A549 (cell line): ENCODE measurements around the gene RBKS. TPM values are rescaled to one million over a fixed set of nuclear protein-coding genes. Genes with fewer than 3 reads are reported as not detected.

Experiments
- ATAC-seq, 2 experiments: fragments of 200-7000 bp in 1 of 2; fragments of >200 bp in 1 of 2; cut with Nextera tagmentation in 1 of 2; cut with Tn5 transposase in 1 of 2; 3 replicates each; pipeline versions ENCODE4 v1.8.0 to v1.9.1; 2018 to 2020; ENCODE audit warnings: mild to moderate bottlenecking in 1 of 2, moderate library complexity in 1 of 2
- CTCF ChIA-PET: fragments of 300-600 bp; sonication (Branson Sonifier 250); formaldehyde crosslinking; extraction: SDS; loops from one replicate; lab custom pipeline; 2021; ENCODE audit warnings: antibody characterized with exemption, inconsistent platforms; lab: Yijun Ruan, JAX
- POLR2A ChIA-PET: fragments of 350-600 bp; formaldehyde crosslinking; extraction: SDS; loops from one replicate; lab custom pipeline; 2021; ENCODE audit warnings: antibody characterized with exemption, inconsistent platforms; lab: Yijun Ruan, JAX
- DNase-seq, 2 experiments: peaks; one replicate each; pipeline versions ENCODE4 v3.0.0 to v3.0.0-alpha.2; 2011 to 2016; ENCODE audit warnings: low read depth in 1 of 2, low spot score in 1 of 2
- FAIRE-seq: peaks from 2 replicates; lab custom pipeline; 2011; peaks lifted over from hg19 to GRCh38; lab: Jason Lieb, UNC
- H3K27ac ChIP-seq, 2 experiments: fragments of >200 bp; sonication (Bioruptor Twin); formaldehyde crosslinking; 3 replicates each; pipeline ENCODE4 v1.5.1; 2016 to 2017
- H3K4me1 ChIP-seq: fragments of >200 bp; sonication (Bioruptor Twin); formaldehyde crosslinking; 3 replicates; pipeline ENCODE4 v1.6.1; 2016
- H3K4me2 ChIP-seq: fragments of >200 bp; sonication (Bioruptor Twin); formaldehyde crosslinking; 3 replicates; pipeline ENCODE4 v1.6.1; 2016
- H3K4me3 ChIP-seq: fragments of >200 bp; sonication (Bioruptor Twin); formaldehyde crosslinking; 3 replicates; pipeline ENCODE4 v1.5.1; 2016
- H3K9me3 ChIP-seq: fragments of >200 bp; sonication (Bioruptor Twin); formaldehyde crosslinking; 3 replicates; pipeline ENCODE4 v1.6.1; 2016
- BHLHE40 ChIP-seq: IDR thresholded peaks from 2 replicates; pipeline ENCODE4 v1.6.1; 2012; ENCODE audit warnings: low read depth, low read length, inconsistent platforms
- CBX2 ChIP-seq: fragments of 200-600 bp; sonication (generic); IDR thresholded peaks from 2 replicates; pipeline ENCODE4 v1.6.1; 2016; ENCODE audit warnings: low read depth, mild to moderate bottlenecking, borderline replicate concordance
- CBX8 ChIP-seq: fragments of 200-600 bp; sonication (generic); IDR thresholded peaks from 2 replicates; pipeline ENCODE4 v1.6.1; 2016
- CEBPB ChIP-seq, 2 experiments: fragments of >200 bp in 1 of 2; sonication (Bioruptor Twin) in 1 of 2; formaldehyde crosslinking in 1 of 2; IDR thresholded peaks; 2 replicates each; pipeline ENCODE4 v1.6.1; 2012 to 2016
- CHD2 ChIP-seq: fragments of 150-350 bp; IDR thresholded peaks from 2 replicates; pipeline ENCODE4 v1.6.1; 2014; ENCODE audit warnings: low read length; ENCODE audit not compliant: partially characterized antibody
- EP300 ChIP-seq, 2 experiments: fragments of >200 bp; sonication (Bioruptor Twin); formaldehyde crosslinking; IDR thresholded peaks; 2 replicates in 1 of 2; 3 replicates in 1 of 2; pipeline ENCODE4 v1.6.1; 2016 to 2017
- ESRRA ChIP-seq: fragments of 150-350 bp; IDR thresholded peaks from 2 replicates; pipeline ENCODE4 v1.6.1; 2014; ENCODE audit warnings: mild to moderate bottlenecking, low read length, borderline replicate concordance
- HDAC2 ChIP-seq: fragments of 200-600 bp; sonication (generic); IDR thresholded peaks from 2 replicates; pipeline ENCODE4 v1.6.1; 2016
- HOXA7 ChIP-seq: fragments of 250-450 bp; sonication (Bioruptor Pico); IDR thresholded peaks from 2 replicates; pipeline ENCODE4 v1.5.0; 2020; ENCODE audit warnings: mild to moderate bottlenecking, moderate library complexity
- HOXB13 ChIP-seq: fragments of 250-450 bp; sonication (Bioruptor Pico); IDR thresholded peaks from 2 replicates; pipeline ENCODE4 v1.5.0; 2020; ENCODE audit warnings: low read depth, mild to moderate bottlenecking, moderate library complexity
- JUN ChIP-seq, 2 experiments: fragments of >200 bp; sonication (Bioruptor Twin); formaldehyde crosslinking; IDR thresholded peaks; 2 replicates in 1 of 2; 3 replicates in 1 of 2; pipeline ENCODE4 v1.6.1; 2016 to 2017
- JUNB ChIP-seq: fragments of >200 bp; sonication (Bioruptor Twin); formaldehyde crosslinking; IDR thresholded peaks from 2 replicates; pipeline ENCODE4 v1.6.1; 2016
- KDM5A ChIP-seq: fragments of 200-600 bp; sonication (generic); IDR thresholded peaks from 2 replicates; pipeline ENCODE4 v1.6.1; 2016; ENCODE audit warnings: antibody characterized with exemption, mild to moderate bottlenecking
- MAZ ChIP-seq: fragments of 150-350 bp; IDR thresholded peaks from 2 replicates; pipeline ENCODE4 v1.6.1; 2014; ENCODE audit warnings: antibody characterized with exemption, low read depth, low read length, borderline replicate concordance
- NPAS2 ChIP-seq: fragments of 250-450 bp; sonication (Bioruptor Pico); IDR thresholded peaks from 2 replicates; pipeline ENCODE4 v1.8.0; 2022; ENCODE audit warnings: mild to moderate bottlenecking, moderate library complexity, borderline replicate concordance
- NR3C1 ChIP-seq: fragments of >200 bp; sonication (Bioruptor Twin); formaldehyde crosslinking; IDR thresholded peaks from 3 replicates; pipeline ENCODE4 v1.6.1; 2017
- RAD21 ChIP-seq, 2 experiments: fragments of >200 bp in 1 of 2; sonication (Bioruptor Twin) in 1 of 2; formaldehyde crosslinking in 1 of 2; IDR thresholded peaks in 1 of 2; conservative IDR thresholded peaks in 1 of 2; 2 replicates in 1 of 2; 3 replicates in 1 of 2; pipeline ENCODE4 v1.6.1; 2012 to 2018; ENCODE audit warnings: inconsistent platforms in 1 of 2
- RNF2 ChIP-seq: fragments of 200-600 bp; sonication (generic); IDR thresholded peaks from 2 replicates; pipeline ENCODE4 v1.6.1; 2016; ENCODE audit warnings: low read depth, mild to moderate bottlenecking, antibody characterized with exemption, moderate library complexity, borderline replicate concordance
- TFCP2L1 ChIP-seq: fragments of 250-450 bp; sonication (Bioruptor Pico); IDR thresholded peaks from 2 replicates; pipeline ENCODE4 v1.5.0; 2021; ENCODE audit warnings: mild to moderate bottlenecking
- WGBS: methylation state at CpG from one replicate; pipeline ENCODE4 v1.1.6; 2017; ENCODE audit errors: missing lambda C conversion rate; 5-methylcytosine and 5-hydroxymethylcytosine counted together
- polyA plus RNA-seq, 4 experiments: library from polyadenylated mRNA; depleted of rRNA in 3 of 4; stranded (reverse); fragments of >200 nt; fragmentation: RNase III in 1 of 4; extraction: RNeasy Plus Mini Kit Qiagen cat#74134 plus additional on column Dnase treatment in 1 of 4; gene quantifications; 2 replicates in 3 of 4; 3 replicates in 1 of 4; pipeline ENCODE4 v1.2.3, GENCODE V29; 2011 to 2017
- TF ChIP-seq, protein P1 (sequence below): fragments of >200 bp; sonication (Bioruptor Twin); formaldehyde crosslinking; IDR thresholded peaks from 3 replicates; pipeline ENCODE4 v1.6.1; 2016
- TF ChIP-seq, protein P2 (sequence below): IDR thresholded peaks from 2 replicates; pipeline ENCODE4 v1.6.1; 2012
- TF ChIP-seq, protein P3 (sequence below): IDR thresholded peaks from 2 replicates; pipeline ENCODE4 v1.6.1; 2012; ENCODE audit warnings: low read depth, borderline replicate concordance
- TF ChIP-seq, protein P4 (sequence below): fragments of 250-450 bp; sonication (Bioruptor Pico); IDR thresholded peaks from 2 replicates; pipeline ENCODE4 v1.5.0; 2020; ENCODE audit warnings: low read depth, mild to moderate bottlenecking, moderate library complexity
- TF ChIP-seq, protein P5 (sequence below): fragments of >200 bp; sonication (Bioruptor Twin); formaldehyde crosslinking; IDR thresholded peaks from 2 replicates; pipeline ENCODE4 v1.6.1; 2016
- TF ChIP-seq, protein P6 (sequence below): fragments of 450-650 bp; IDR thresholded peaks from 2 replicates; pipeline ENCODE4 v1.6.1; 2014; ENCODE audit warnings: antibody characterized with exemption

RBKS gene
- polyA plus RNA-seq, 2 of the 4 experiments (the other 2 are of a cell fraction): 7.6 to 8.5 TPM

DNA sequence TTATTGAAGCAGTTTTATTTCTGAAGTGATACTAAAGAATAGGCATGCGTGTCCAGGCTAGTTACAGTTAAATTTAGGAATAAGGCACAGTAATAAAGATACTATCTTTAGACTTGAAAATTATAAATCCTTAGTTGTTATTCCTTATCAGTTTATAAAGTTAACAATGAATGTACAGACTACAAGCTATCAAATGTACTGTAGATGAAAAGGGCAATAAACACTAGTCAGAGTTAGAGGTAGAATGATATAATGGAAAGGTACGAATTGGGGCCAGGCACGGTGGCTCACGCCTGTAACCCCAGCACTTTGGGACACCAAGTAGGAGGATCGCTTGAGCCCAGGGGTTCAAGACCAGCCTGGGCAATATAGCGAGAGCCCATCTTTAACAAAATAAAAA lies 3.9 kb downstream of the RBKS start:
- 95% methylated on average over 6 of the region's 6 CpGs for WGBS
- Histone ChIP-seq H3K4me1 (peaks cover 58% of the 10 kb centered on the region), H3K4me3 (no peak overlapping the region), H3K27ac (peak overlapping the region; percentile 71 to 97; a peak in 5 of 6 replicates), H3K4me2 (peak overlapping the region; percentile 33; the same call in 2 of the 3 replicates), H3K9me3 (peaks cover 5% of the 10 kb centered on the region; the same call in 1 of the 3 replicates)
- no peak for ATAC-seq
- TF ChIP-seq HDAC2 (no peak), NPAS2 (CRISPR knock-in tag) (no peak)
- TF ChIP-seq, protein P1, sequence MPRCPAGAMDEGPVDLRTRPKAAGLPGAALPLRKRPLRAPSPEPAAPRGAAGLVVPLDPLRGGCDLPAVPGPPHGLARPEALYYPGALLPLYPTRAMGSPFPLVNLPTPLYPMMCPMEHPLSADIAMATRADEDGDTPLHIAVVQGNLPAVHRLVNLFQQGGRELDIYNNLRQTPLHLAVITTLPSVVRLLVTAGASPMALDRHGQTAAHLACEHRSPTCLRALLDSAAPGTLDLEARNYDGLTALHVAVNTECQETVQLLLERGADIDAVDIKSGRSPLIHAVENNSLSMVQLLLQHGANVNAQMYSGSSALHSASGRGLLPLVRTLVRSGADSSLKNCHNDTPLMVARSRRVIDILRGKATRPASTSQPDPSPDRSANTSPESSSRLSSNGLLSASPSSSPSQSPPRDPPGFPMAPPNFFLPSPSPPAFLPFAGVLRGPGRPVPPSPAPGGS: no peak
- TF ChIP-seq, protein P2, sequence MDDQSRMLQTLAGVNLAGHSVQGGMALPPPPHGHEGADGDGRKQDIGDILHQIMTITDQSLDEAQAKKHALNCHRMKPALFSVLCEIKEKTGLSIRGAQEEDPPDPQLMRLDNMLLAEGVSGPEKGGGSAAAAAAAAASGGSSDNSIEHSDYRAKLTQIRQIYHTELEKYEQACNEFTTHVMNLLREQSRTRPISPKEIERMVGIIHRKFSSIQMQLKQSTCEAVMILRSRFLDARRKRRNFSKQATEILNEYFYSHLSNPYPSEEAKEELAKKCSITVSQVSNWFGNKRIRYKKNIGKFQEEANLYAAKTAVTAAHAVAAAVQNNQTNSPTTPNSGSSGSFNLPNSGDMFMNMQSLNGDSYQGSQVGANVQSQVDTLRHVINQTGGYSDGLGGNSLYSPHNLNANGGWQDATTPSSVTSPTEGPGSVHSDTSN: no peak
- TF ChIP-seq, protein P3, sequence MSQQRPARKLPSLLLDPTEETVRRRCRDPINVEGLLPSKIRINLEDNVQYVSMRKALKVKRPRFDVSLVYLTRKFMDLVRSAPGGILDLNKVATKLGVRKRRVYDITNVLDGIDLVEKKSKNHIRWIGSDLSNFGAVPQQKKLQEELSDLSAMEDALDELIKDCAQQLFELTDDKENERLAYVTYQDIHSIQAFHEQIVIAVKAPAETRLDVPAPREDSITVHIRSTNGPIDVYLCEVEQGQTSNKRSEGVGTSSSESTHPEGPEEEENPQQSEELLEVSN: no peak
- TF ChIP-seq, protein P4, sequence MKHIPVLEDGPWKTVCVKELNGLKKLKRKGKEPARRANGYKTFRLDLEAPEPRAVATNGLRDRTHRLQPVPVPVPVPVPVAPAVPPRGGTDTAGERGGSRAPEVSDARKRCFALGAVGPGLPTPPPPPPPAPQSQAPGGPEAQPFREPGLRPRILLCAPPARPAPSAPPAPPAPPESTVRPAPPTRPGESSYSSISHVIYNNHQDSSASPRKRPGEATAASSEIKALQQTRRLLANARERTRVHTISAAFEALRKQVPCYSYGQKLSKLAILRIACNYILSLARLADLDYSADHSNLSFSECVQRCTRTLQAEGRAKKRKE: no peak
- no peak for DNase-seq
- ChIA-PET POLR2A (no interaction called here), CTCF (interaction anchor here (0.9 kb wide), 1 partner anchor 79 kb away, joined by 4 read pairs; no protein-coding TSS in a partner anchor)
- FAIRE-seq: no peak

DNA sequence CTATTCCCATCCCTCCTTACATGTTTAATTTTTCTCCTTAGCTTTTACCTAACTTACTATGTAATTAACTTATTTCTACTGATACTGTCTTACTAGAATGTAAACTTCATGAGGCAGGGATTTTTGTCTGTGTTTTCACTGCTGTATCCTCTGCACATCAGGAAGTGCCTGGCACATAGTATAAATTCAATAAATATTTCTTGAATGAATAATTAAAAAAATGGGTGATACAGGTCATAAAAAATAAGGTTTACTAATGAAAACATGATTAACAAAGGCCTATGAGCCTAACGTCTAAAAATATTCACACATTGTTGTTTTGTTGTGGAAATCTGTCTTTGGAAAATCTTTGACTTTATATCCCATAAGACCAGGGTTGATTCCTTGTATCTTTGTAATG lies 4.5 kb downstream of the RBKS start:
- peaks cover 5% of the 10 kb centered on the region; the same call in 1 of the 3 replicates for H3K9me3 ChIP-seq
- no peak overlapping the region for H3K4me3 ChIP-seq
- WGBS: 10% methylated on average over 1 of the region's 1 CpG
- peak overlapping the region; percentile 67 to 97 for H3K27ac ChIP-seq
- peaks cover 55% of the 10 kb centered on the region for H3K4me1 ChIP-seq
- peak overlapping the region; percentile 33 for H3K4me2 ChIP-seq
- FAIRE-seq: no peak
- POLR2A ChIA-PET: no interaction called here
- ATAC-seq: no peak
- CTCF ChIA-PET: no interaction called here
- TF ChIP-seq HOXB13 (CRISPR knock-in tag) (no peak), RNF2 (no peak), JUN (IDR thresholded peaks at IDR 0.05) (no peak), CHD2 (no peak), BHLHE40 (no peak), CBX2 (no peak)
- TF ChIP-seq, protein P5, sequence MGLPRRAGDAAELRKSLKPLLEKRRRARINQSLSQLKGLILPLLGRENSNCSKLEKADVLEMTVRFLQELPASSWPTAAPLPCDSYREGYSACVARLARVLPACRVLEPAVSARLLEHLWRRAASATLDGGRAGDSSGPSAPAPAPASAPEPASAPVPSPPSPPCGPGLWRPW: no peak
- TF ChIP-seq, protein P6, sequence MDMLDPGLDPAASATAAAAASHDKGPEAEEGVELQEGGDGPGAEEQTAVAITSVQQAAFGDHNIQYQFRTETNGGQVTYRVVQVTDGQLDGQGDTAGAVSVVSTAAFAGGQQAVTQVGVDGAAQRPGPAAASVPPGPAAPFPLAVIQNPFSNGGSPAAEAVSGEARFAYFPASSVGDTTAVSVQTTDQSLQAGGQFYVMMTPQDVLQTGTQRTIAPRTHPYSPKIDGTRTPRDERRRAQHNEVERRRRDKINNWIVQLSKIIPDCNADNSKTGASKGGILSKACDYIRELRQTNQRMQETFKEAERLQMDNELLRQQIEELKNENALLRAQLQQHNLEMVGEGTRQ: no peak
- TF ChIP-seq, protein P1: no peak
- no peak for DNase-seq

DNA sequence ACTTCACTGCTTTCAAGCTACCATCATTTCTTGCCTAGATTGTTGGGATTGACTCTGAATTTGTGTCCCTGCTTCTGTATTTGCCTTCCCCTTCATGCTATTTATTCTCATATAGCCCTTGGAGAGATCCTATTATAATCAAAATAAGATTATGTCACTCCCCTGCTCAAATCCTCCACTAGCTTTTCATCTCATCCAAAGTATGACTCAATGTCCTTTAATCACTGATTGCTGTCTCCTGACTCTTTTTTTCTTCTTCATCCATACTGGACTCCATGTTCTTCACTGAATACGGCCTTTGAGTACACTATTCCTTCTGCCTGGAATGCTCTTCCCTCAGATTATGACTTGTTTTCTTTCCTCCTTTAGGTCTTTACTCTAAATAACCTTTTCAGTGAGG lies 5.0 kb downstream of the RBKS start:
- 61% methylated on average over 1 of the region's 1 CpG for WGBS
- TF ChIP-seq JUNB (no peak), CEBPB (IDR thresholded peaks at IDR 0.05) (no peak), NR3C1 (no peak), KDM5A (no peak), ESRRA (no peak), TFCP2L1 (CRISPR knock-in tag) (no peak), MAZ (no peak), EP300 (IDR thresholded peaks at IDR 0.05) (no peak), CBX8 (no peak), JUN (IDR thresholded peaks at IDR 0.05) (no peak), HOXA7 (CRISPR knock-in tag) (no peak), BHLHE40 (no peak), RAD21 (conservative IDR thresholded peaks at IDR 0.05 in 1 of 2, IDR thresholded peaks at IDR 0.05 in 1 of 2) (no peak)
- TF ChIP-seq, protein P6: no peak
- TF ChIP-seq, protein P2: no peak

More for the DNA sequence above, 5.0 kb downstream of the RBKS start:
- no peak for DNase-seq
- FAIRE-seq: no peak
- H3K4me2 ChIP-seq: peak overlapping the region; percentile 33
- H3K27ac ChIP-seq: peak overlapping the region; percentile 67 to 97
- H3K4me1 ChIP-seq: peaks cover 55% of the 10 kb centered on the region
- ChIA-PET POLR2A (no interaction called here), CTCF (no interaction called here)
- no peak overlapping the region for H3K4me3 ChIP-seq
- H3K9me3 ChIP-seq: peaks cover 5% of the 10 kb centered on the region; the same call in 1 of the 3 replicates
- no peak for ATAC-seq
